ENCODE results near the gene SPRED2.
A peak's percentile ranks its signal among the peaks of the same experiment; 100 is the strongest.

Gene SPRED2

GRCh38 chr2:65300134-65300760 is 132.2 kb downstream of the SPRED2 start:
- DNase-seq: no peak

DNA sequence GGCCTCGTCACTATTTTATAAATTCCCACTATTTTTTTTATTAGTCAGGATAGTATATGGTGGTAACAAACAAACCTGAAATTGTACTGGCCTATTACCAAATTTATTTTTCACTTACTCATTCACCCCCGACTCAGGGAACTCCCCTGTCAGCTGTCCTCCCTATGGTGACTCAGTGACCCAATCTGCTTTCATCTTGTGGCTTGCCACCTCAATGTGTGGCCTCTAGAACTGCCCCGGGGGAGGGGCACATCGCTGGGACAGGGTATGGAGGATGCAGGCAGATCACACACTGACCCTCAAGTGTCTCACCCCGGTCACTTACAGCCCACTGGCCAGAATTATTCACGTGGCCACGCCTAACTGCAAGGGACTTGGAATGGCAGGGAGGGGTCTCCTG is 133.2 kb downstream of the SPRED2 start:
- no peak for DNase-seq

DNA sequence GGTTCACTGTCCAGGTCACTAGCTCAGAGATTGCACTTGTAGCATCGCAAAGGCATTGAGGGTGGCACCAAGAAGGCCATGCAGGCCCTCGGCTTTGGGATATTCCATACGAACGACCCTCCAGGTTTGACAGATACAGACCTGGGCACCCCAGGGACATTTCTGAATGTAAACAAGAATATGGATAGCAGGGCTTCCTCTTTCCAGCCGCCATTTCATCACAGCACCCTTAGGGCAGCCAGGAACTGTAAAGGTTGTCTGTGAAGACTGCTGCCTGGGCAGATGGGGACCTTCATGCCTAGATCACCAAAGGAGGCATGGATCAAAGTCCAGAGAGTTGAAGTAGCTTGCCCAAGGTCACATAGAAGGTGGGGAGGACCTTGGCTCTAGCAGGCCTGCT is 134.3 kb downstream of the SPRED2 start:
- DNase-seq: no peak

GRCh38 chr2:65297544-65297943 is 134.9 kb downstream of the SPRED2 start:
- no peak for DNase-seq

DNA sequence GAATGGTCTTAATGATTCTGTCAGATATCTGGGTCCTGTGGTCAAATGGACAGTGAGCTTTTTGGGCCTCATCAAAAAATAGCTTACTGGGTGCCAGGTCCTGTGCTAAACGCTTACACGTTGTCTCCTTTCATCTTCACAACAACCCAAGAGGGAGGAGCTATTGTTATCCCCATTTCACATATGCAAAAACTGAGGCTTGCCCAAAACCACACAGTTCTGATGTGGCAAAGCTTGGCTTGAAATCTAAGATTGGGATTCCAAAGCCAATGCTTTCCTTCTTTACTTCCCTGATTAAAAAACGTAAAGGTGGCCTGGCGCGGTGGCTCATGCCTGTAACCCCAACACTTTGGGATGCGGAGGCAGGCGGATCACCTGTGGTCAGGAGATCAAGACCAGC is 135.4 kb downstream of the SPRED2 start:
- no peak for DNase-seq

- no peak for DNase-seq
Observed at GRCh38 chr2:65294701-65295100, 137.7 kb downstream of the SPRED2 start.

DNA sequence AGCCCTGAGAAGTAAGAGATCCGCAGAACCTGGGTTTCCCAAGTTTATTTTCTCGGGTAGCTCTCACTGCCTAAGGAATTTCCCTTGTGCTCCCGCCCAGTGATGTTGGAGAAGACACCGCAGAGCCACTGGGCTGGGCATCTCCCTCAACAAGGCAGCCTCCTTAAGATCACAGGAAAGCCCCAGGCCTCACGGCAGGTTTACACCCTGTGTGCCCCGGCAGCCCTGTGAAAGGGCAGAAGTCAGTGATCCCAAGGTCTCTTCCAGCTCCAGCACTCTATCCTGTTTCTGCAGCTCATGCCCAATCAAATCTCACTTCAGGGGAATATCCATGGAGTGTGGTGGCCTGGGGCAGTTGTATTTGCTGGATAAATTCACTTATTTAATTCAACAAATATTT is 138.3 kb downstream of the SPRED2 start:
- DNase-seq: no peak

- DNase-seq: no peak
Observed at GRCh38 chr2:65293376-65293775, 139.0 kb downstream of the SPRED2 start.

DNA sequence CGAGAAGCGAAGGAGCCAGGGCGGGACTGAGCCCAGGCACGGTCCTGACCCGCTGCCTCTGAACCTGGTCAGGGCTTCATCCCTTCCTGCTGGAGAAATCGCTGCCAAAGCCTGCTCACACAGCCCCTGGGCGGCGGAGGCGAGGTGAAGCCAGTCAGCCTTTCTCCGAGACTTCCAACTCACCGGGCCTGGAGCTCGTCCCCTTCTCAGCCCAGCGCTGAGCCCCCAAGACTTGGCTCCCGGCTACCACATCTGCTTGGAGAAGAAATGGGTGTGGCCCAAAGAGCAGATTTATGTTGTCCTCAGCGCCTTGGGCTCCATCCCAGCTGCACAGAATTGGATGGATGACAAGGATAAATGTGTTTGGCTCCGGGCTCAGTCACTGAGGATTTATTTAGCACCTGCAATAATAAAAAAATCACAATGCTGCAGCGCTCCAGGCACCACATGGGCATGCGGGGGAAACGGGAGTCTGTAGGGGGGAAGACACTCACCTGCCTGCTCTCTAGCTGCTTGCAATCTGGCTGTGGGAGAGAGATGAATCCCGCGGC is 139.9 kb downstream of the SPRED2 start:
- DNase-seq: peak; percentile 63 to 73

DNA sequence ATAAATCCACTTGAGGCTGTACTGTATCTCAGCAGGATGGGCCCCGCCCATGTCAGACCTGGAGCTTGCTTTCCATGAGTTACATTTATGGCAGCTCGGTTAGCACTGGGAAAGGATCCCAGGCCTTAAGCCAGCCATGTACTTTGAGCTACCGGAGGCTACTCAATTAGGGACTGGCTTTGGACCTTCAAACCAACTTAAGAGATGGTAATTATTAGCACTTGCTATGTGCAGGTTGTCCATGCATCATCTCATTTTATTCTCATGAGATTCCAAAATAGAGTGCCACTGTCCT is 140.3 kb downstream of the SPRED2 start:
- no peak for DNase-seq

DNA sequence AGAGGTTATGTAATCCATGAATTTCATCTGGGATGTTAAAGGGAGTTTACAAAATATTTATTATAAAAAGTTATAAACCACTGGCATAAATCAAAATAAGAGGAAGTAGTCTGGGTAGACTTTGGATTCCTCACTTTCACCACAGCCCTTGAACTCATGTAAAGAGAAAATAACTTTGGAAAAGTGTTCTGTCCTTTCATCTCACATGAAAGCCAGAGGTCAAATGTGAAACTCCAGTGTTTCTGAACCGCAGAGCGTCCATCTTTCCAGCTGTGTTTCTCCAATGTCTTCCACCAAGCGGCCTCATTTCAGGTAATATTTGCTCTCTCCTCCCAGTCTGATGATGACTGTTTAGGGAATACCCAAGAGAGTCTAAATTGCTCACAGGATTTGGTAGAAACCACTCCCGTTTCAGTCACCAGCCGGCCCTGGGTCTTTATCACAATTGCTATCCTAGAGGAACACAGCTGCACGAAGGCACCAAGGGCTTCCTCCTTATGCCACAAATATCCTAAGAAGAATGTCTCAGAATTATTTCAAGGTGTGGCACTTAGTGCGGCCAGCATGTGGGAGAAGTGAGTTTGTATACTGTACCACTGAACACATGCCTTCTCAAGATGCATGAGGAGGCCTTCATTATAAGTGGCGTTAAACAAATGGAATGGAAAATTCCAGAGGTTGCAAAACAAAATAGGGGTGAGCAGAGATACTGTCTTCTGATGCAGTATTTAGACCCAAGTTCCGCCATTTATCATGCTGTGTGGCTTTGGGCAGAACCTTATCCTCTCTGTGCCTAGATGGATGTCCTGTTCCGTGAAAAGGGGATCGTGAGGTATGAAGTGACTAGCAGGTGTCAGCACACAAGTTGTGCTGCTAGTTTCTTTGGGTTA is 140.9 kb downstream of the SPRED2 start:
- no peak for DNase-seq

- DNase-seq: no peak
Observed at GRCh38 chr2:65287364-65287763, 145.0 kb downstream of the SPRED2 start.

DNA sequence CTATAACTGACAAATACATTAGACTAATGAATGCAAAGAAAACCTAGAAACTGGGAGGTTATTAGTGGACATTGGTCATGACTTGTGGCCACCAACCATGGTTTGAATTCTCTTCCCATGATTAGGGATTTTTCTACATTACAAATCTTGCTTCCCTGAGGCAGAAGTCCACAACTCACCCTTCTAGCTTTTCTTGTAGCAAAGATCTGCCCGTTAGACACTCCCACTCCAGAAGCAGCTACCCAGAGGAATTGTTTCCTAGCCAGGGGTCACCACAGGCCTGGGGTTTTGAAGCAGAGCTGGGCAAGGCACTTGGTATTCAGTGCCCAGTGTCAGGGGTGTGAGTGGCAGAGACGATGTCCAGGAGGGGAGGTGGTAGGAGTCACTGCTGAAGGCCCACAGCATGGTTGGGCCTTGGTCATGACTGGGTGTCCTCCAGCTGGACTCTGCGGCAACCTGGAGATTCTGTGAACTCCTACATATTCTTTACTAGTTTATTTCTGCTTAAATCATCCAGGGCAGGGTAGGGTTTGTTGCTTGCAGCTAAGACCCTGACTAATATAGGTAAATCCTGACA is 149.8 kb downstream of the SPRED2 start:
- DNase-seq: no peak

- DNase-seq: no peak
Observed at GRCh38 chr2:65281627-65282351, 150.6 kb downstream of the SPRED2 start.

DNA sequence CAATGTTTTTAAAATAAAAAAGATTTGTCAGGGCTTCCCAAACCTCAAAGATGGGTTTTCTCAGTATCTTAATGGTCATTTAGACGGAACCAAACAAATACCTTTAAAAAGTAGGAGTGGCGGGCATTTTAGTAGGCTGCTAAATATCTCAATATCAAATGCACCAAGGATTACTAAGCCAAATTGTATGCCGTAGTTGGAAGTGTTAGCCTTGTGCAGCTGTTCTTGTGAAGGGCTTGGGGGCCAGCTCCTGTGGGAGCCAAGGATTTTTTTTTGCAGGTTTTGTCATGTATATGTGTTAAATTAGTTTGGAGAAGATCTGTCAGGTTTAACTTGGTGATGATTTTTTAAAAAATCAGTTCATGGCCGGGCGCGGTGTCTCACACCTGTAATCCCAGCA is 152.6 kb downstream of the SPRED2 start:
- DNase-seq: no peak

GRCh38 chr2:65278531-65278981 is 153.8 kb downstream of the SPRED2 start:
- DNase-seq: no peak

DNA sequence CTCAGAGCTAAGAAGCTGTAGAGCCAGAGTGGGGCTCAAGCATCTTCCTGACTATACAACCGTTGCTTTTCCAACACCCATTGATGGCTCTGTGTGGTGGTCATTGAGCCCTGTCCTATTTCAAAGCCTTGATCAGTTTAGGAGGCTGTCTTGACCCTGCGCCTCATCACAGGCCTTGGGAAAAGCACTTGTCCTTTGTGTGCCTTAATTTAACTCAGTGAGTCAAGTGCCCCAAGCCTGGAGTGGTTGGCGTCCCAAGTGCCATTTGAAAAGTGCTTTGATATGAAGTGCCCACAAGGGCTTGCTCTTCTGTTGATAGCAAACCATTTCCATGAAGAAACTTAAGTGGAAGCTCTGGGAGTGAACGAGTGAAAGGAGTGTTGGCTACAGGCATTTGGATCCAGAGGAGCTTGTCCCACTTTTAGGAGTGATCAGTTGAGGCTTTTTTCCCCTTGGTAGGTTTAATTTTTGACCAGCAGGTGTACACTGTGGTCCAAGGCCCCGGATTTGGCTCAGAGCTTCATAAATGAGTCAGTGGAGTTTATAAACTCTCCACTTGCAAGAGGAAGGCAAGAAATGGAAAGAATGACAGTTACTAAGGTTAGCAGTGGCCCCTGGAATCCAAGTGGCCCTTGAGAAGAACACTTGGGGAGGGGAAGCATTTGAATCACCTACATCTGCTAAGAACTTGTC is 154.5 kb downstream of the SPRED2 start:
- no peak for DNase-seq

DNA sequence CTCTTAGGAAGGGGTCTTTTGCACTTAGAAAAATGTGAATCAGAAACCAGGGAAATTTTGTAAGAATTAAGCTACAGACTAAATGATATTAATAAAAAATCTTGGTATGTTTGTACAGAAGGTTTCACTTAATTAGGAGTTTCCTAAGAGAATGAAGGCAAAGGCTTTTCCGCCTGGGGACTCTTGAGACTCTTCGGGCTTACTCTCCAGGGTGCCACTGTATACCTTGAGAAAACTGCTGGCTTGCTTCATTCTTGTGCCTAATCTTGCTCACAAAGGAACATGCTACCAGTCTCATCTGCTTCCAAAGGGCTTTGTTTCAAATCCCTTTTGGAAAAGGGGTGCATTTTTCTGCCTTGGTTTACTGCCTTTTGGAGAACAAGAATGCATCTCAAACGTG is 155.3 kb downstream of the SPRED2 start:
- DNase-seq: no peak

- DNase-seq: no peak
Observed at GRCh38 chr2:65276609-65277008, 155.8 kb downstream of the SPRED2 start.

GRCh38 chr2:65275141-65275915 is 157.1 kb downstream of the SPRED2 start:
- DNase-seq: no peak

DNA sequence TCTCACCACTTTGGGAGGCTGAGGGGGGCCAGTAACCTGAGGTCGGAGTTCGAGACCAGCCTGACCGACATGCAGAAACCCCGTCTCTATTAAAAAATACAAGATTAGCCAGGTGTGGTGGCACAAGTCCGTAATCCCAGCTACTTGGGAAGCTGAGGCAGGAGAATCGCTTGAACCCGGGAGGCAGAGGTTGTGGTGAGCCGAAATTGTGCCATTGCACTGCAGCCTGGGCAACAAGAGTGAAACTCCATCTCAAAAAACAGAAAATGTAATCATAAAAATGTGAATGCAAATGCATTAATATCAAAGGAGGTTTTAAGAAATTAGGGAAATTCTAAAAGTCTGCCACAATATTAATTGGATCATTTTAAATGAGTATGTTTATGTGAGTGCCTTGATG is 159.1 kb downstream of the SPRED2 start:
- no peak for DNase-seq

GRCh38 chr2:65268957-65269356 is 163.4 kb downstream of the SPRED2 start:
- DNase-seq: no peak

Data from SHP77 (cell line).